ENCODE data around the gene SMCO2.
A peak's percentile ranks its signal among the peaks of the same experiment; 100 is the strongest.

Gene SMCO2

DNA sequence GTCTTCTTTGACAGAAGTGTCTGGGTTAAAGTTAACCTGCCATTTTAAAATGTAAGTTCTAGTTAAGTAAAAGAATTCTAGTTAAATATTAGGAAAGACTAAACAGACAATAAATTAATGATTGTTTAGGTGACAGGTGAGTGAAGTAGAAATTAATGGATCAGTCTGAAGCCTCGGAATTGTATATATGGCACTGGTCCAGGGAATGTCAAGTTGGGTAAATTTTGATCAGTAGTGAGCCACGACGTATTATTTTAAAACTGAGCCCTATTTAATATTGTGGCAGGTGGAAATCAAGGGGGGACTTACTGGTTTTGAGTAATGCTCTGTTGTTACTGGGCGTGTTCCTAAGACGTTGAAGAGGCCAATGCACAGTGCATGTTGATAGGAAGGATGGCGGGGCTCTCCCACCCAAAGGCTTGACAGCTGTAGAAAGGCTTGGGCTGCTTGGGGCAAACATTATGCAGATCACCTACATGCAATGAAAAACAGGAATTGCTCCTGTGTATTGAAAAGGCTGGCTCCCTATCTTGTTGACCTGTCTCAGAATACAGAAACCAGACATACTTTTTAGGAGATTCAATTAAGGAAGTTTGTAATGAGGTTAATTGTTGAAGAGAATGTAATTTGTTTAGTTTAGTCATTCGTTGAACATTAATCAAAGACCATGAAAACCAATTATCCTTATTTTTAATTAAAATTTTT lies 71.6 kb downstream of the SMCO2 start:
- H3K36me3 ChIP-seq (ENCODE audit: control insufficient read depth, low read depth, low read length) = no peaks in the 10 kb centered on the region
- H3K27me3 ChIP-seq (ENCODE audit: control insufficient read depth, insufficient read depth, low read length) = peaks cover 12% of the 10 kb centered on the region
- no peak overlapping the region for H3K4me3 ChIP-seq (ENCODE audit: low read length)
- no peak overlapping the region for H3K9ac ChIP-seq (ENCODE audit: low read length)
- no peaks in the 10 kb centered on the region for H3K9me3 ChIP-seq (ENCODE audit: control insufficient read depth, low read depth, low read length)
- H3K4me1 ChIP-seq (ENCODE audit: control insufficient read depth, low read depth, low read length) = peaks cover 14% of the 10 kb centered on the region
- no peak overlapping the region for H3K27ac ChIP-seq (ENCODE audit: low read length)

DNA sequence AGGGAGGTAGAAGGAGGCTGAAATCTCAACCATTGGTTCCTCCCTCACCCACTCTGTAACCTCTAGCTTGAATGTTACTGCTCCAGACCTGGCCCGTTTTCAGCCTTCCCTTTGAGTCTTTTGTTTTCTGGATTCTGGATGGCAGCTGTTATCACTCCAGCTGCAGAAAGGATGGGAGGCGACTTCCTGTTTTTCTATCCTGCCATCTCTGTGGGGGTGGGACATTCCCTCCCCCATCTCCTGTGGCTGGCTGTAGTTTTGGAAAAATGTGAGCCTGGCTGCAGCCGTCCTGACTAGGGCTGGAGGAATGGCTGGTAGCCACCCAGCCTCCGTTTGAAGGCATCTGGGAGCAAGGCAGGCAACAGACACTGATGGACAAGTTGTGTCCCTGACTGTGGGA lies 74.5 kb downstream of the SMCO2 start:
- Histone ChIP-seq H3K4me3 (ENCODE audit: low read length) (no peak overlapping the region), H3K36me3 (ENCODE audit: control insufficient read depth, low read depth, low read length) (no peaks in the 10 kb centered on the region), H3K9me3 (ENCODE audit: control insufficient read depth, low read depth, low read length) (no peaks in the 10 kb centered on the region), H3K4me1 (ENCODE audit: control insufficient read depth, low read depth, low read length) (peaks cover 25% of the 10 kb centered on the region), H3K9ac (ENCODE audit: low read length) (no peak overlapping the region), H3K27ac (ENCODE audit: low read length) (no peak overlapping the region), H3K27me3 (ENCODE audit: control insufficient read depth, insufficient read depth, low read length) (peaks cover 19% of the 10 kb centered on the region)

DNA sequence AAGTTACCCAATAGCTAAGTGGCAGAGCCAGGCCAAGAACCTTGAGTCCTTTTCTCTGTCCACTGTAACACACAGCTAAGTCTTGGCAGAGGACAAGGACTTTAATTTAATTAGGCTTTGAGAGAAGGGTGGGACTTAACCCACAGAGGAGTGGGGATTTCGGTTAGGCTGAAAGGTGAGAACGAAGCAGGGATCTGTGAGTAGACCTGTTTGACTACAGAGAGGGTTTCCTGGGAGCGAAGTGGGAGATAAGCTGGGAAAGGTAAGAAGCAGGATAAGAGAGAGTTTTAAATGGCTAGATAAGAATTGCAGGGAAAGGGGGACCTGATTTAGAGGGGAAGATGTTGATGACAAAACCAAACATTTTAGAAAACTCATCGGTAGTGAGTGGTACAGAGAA lies 75.4 kb downstream of the SMCO2 start:
- peaks cover 23% of the 10 kb centered on the region for H3K27me3 ChIP-seq (ENCODE audit: control insufficient read depth, insufficient read depth, low read length)
- H3K9ac ChIP-seq (ENCODE audit: low read length) = no peak overlapping the region

DNA sequence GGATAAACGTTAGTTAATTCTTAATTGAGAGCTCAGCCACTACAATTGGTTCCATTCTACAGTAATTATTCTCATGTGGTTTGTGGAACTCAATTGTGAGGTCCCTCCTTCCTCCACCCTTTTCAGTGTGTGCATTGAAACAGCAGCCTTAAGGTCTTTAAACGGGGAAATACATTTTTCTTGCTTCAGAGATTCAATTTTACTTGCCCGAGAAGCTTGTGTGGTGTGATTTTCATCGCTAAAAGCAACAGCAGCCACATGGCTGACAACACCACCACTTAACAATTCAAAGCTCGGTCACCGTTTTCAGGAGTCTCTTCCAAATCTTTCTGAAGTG lies 76.7 kb downstream of the SMCO2 start:
- H3K9me3 ChIP-seq (ENCODE audit: control insufficient read depth, low read depth, low read length) = no peaks in the 10 kb centered on the region
- H3K4me3 ChIP-seq (ENCODE audit: low read length) = peak overlapping the region; percentile 68
- H3K27ac ChIP-seq (ENCODE audit: low read length) = peak overlapping the region; percentile 36
- peaks cover 23% of the 10 kb centered on the region for H3K27me3 ChIP-seq (ENCODE audit: control insufficient read depth, insufficient read depth, low read length)
- H3K36me3 ChIP-seq (ENCODE audit: control insufficient read depth, low read depth, low read length) = no peaks in the 10 kb centered on the region
- peaks cover 28% of the 10 kb centered on the region for H3K4me1 ChIP-seq (ENCODE audit: control insufficient read depth, low read depth, low read length)
- peak overlapping the region; percentile 77 for H3K9ac ChIP-seq (ENCODE audit: low read length)

More for the DNA sequence above, 75.4 kb downstream of the SMCO2 start:
- Histone ChIP-seq H3K9me3 (ENCODE audit: control insufficient read depth, low read depth, low read length) (no peaks in the 10 kb centered on the region), H3K4me1 (ENCODE audit: control insufficient read depth, low read depth, low read length) (peaks cover 28% of the 10 kb centered on the region), H3K27ac (ENCODE audit: low read length) (no peak overlapping the region), H3K36me3 (ENCODE audit: control insufficient read depth, low read depth, low read length) (no peaks in the 10 kb centered on the region), H3K4me3 (ENCODE audit: low read length) (no peak overlapping the region)

DNA sequence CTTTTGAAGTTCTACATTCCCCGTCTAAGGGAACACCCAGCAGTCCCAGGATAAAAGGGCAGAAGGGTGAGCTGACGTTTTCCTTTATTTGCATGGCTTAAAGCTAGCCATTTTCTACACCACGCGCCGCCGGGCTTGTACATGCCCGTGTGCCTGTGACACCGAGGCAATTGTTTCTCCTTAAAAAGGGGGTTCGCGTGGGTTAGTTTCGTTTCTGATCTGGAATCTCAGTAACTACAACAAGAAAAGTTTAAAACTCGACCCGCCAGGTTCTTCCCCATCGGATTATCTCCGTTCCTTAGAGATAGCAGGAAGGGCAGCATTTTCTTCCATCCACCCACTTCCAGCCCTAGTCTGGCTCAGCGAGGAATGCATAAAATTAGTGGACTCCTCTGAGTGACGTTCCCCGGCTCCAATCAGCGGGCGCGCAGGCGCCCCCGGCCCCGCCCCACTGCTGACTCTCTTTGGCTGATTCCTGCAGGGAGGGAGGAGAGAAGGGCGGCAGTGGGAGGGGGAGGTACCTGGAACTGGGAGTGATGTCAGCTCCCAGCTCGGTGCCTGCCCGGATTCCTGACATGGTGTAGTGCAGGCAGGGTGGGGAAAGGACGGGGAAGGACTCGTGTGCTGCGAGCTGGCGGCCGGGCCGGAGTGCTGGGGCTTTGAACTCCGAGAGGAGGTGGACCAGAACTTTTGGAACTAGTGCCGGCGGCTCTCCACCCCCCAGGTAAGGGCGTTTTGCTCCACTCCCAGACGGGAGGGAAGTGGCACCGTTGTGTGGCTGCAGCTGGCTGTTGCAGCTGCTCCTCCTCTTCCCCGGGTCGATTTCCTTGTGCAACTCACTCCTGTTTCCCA lies 77.3 kb downstream of the SMCO2 start, which contains the start of gene PPFIBP1:
PPFIBP1 (plus strand) TSS at position 565 of the 852 bp plus-strand sequence. CDS start 109,191 bp downstream, outside the sequence.
- Histone ChIP-seq H3K4me1 (ENCODE audit: control insufficient read depth, low read depth, low read length) (peaks cover 28% of the 10 kb centered on the region), H3K27me3 (ENCODE audit: control insufficient read depth, insufficient read depth, low read length) (peaks cover 23% of the 10 kb centered on the region), H3K9ac (ENCODE audit: low read length) (peak within 1 kb of the TSS; percentile 77), H3K9me3 (ENCODE audit: control insufficient read depth, low read depth, low read length) (no peaks in the 10 kb centered on the region), H3K36me3 (ENCODE audit: control insufficient read depth, low read depth, low read length) (no peaks in the 10 kb centered on the region), H3K4me3 (ENCODE audit: low read length) (peak within 1 kb of the TSS; percentile 68), H3K27ac (ENCODE audit: low read length) (peak within 1 kb of the TSS; percentile 36)

DNA sequence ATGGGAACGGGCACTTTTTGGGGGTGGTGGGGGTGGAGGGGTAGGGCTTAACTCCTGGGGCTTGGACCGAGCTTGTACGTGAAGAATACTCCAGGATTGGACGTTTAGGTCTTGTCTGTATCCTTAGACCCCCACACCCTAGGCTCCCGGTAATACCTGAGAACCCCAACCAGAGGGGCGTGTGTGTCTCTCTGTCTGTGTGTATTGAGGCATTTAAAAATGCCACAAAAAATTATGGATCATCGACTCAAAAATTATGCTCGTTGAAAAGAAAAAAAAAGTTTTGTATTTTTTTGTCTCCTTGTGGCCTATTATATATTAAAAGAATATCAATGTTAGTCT lies 77.9 kb downstream of the SMCO2 start:
- Histone ChIP-seq H3K4me1 (ENCODE audit: control insufficient read depth, low read depth, low read length) (peaks cover 28% of the 10 kb centered on the region), H3K4me3 (ENCODE audit: low read length) (peak overlapping the region; percentile 68), H3K27me3 (ENCODE audit: control insufficient read depth, insufficient read depth, low read length) (peaks cover 23% of the 10 kb centered on the region), H3K9ac (ENCODE audit: low read length) (peak overlapping the region; percentile 77), H3K27ac (ENCODE audit: low read length) (no peak overlapping the region), H3K36me3 (ENCODE audit: control insufficient read depth, low read depth, low read length) (no peaks in the 10 kb centered on the region), H3K9me3 (ENCODE audit: control insufficient read depth, low read depth, low read length) (no peaks in the 10 kb centered on the region)

DNA sequence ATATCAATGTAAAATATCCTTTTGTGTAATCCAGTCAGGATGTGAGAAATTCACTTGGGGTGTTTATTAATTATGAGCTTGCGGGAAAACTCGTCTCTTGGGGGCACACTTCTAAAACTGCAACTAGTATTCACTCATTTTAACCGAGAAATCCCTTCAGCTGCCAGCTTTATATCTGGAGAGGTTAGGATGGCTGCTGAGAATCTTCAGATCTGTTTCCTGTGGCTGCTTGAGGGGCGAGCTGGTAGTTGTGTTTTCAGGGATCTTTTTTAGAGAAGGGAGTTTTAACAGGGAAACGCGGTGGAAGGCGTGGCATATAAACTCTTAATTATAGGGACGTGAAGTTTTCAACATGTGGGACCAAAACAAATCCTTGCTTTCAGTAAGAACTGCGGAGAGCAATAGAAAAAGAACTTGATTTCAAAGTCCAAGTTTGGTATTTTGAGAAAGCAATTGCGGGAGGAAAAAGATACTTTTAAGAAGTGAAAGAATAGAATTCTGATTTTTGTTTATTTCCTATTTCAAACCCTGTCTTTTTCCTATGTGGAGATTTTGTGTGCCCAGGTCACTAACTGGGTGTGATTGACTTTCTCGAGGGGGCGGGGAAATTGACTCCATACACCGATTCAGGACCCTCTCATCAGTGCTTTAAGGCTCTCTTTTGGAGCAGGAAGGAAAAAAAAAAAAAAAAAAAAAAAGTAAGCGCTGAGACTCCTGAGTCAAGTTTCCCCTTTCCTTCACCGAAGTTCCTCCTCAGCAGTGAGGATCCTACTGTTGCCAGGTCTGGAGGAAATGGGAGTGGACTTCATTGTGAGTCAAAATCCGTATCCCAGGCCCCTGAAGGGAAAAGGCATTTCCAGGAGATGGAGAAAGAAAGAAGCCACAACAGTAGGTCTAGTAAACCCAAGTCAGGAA lies 78.6 kb downstream of the SMCO2 start:
- H3K4me1 ChIP-seq (ENCODE audit: control insufficient read depth, low read depth, low read length) = peaks cover 29% of the 10 kb centered on the region
- peak overlapping the region; percentile 18 for H3K9ac ChIP-seq (ENCODE audit: low read length)
- peaks cover 23% of the 10 kb centered on the region for H3K27me3 ChIP-seq (ENCODE audit: control insufficient read depth, insufficient read depth, low read length)
- no peak overlapping the region for H3K27ac ChIP-seq (ENCODE audit: low read length)
- H3K9me3 ChIP-seq (ENCODE audit: control insufficient read depth, low read depth, low read length) = no peaks in the 10 kb centered on the region
- H3K4me3 ChIP-seq (ENCODE audit: low read length) = peak overlapping the region; percentile 68
- no peaks in the 10 kb centered on the region for H3K36me3 ChIP-seq (ENCODE audit: control insufficient read depth, low read depth, low read length)

DNA sequence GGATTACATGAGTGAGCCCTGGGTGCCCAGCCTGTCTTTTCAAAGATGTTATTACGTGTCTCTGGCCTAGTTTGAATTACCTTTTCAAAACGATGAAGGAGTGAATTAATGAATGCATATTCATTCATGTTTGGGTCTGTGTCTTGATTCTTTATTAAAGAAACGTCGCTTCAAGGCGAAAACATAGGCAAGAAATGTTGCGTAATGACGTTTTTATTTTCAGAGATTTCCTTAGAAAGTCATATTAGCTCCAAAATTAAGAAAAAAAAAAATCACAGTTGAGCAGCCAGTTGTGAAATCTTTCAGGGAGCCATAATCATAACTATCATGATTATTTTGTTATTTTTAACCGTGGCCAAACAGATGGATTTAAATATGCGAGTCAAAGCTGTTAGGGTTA lies 81.0 kb downstream of the SMCO2 start:
- Histone ChIP-seq H3K36me3 (ENCODE audit: control insufficient read depth, low read depth, low read length) (no peaks in the 10 kb centered on the region), H3K9me3 (ENCODE audit: control insufficient read depth, low read depth, low read length) (no peaks in the 10 kb centered on the region), H3K27ac (ENCODE audit: low read length) (no peak overlapping the region), H3K4me1 (ENCODE audit: control insufficient read depth, low read depth, low read length) (peaks cover 23% of the 10 kb centered on the region), H3K9ac (ENCODE audit: low read length) (no peak overlapping the region), H3K4me3 (ENCODE audit: low read length) (no peak overlapping the region), H3K27me3 (ENCODE audit: control insufficient read depth, insufficient read depth, low read length) (peaks cover 12% of the 10 kb centered on the region)

DNA sequence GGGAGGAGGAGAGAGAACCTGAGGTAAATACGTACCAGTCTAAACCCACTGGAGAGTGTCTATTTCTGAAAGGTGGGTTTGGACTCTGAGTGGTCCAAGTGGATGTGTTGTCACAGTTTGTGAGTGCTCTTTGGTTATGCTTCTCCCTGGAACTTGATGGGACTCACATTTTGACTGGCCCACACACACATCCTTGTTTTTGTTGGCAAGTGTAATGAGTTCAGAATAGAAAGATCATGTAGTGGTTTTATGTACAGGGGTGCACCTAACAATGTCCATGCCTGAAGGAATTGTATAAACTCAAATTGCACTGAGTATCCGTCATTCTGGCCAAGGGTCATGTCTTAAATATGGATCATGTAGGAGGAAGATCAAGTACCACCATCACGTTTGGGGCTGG lies 82.3 kb downstream of the SMCO2 start:
- H3K27me3 ChIP-seq (ENCODE audit: control insufficient read depth, insufficient read depth, low read length) = peaks cover 12% of the 10 kb centered on the region

DNA sequence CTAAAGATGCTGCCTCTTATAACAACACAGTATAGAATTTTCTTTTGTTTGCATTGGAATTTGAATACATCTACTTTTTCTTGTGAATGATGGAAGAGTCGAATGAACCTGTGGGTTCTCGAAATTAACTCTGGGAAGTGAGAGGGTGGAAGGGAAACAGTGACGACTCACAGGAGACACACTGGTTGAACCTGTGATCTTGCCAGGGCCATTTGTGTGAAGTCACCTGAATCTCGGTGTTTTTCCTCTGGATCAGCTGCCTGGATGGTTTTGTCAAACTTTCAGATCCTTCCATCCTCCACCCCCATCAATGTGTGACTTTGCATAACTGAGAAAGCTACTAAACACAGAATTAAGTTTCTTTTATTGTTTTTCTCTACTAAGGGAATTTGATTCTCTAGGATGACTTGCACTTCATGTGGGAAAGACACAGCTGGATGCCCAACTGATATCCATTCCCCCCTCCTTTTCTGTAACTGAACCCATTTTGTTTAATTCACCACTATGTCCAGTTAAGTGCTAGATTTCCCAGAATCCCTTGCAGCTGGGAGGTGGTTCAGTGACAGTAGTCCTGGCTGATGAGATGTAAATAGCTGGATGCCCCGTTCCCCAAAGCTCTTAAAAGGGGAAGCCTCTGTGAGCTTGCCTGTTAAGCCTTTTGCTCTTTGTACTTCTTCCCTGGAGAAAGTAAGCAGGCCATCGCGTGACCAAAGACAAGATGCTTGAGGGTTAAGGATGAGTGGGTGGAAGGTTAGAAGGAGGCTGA lies 83.8 kb downstream of the SMCO2 start:
- H3K27ac ChIP-seq (ENCODE audit: low read length) = no peak overlapping the region

More for the DNA sequence above, 82.3 kb downstream of the SMCO2 start:
- H3K36me3 ChIP-seq (ENCODE audit: control insufficient read depth, low read depth, low read length) = no peaks in the 10 kb centered on the region
- H3K9me3 ChIP-seq (ENCODE audit: control insufficient read depth, low read depth, low read length) = no peaks in the 10 kb centered on the region
- H3K27ac ChIP-seq (ENCODE audit: low read length) = no peak overlapping the region
- H3K4me3 ChIP-seq (ENCODE audit: low read length) = no peak overlapping the region
- peaks cover 20% of the 10 kb centered on the region for H3K4me1 ChIP-seq (ENCODE audit: control insufficient read depth, low read depth, low read length)
- H3K9ac ChIP-seq (ENCODE audit: low read length) = no peak overlapping the region

More for the DNA sequence above, 83.8 kb downstream of the SMCO2 start:
- Histone ChIP-seq H3K9me3 (ENCODE audit: control insufficient read depth, low read depth, low read length) (no peaks in the 10 kb centered on the region), H3K36me3 (ENCODE audit: control insufficient read depth, low read depth, low read length) (no peaks in the 10 kb centered on the region), H3K4me3 (ENCODE audit: low read length) (no peak overlapping the region), H3K9ac (ENCODE audit: low read length) (no peak overlapping the region), H3K27me3 (ENCODE audit: control insufficient read depth, insufficient read depth, low read length) (peaks cover 12% of the 10 kb centered on the region), H3K4me1 (ENCODE audit: control insufficient read depth, low read depth, low read length) (peaks cover 16% of the 10 kb centered on the region)
